OCI-LY7 (cell line): Measurements from ENCODE around the gene CNTN4. TPM values are rescaled to one million over a fixed set of nuclear protein-coding genes. Genes with fewer than 3 reads are reported as not detected.

Source experiments
- BruUV-seq: library from RNA; stranded (reverse); fragments of 400-500 nt; replicated peaks from 2 replicates; lab custom pipeline; 2021; lab: Mats Ljungman, UMichigan
- CTCF ChIA-PET: fragments of 300-600 bp; sonication (Branson Sonifier 250); formaldehyde crosslinking; loops from one replicate; lab custom pipeline; 2022; ENCODE audit warnings: antibody characterized with exemption; ENCODE audit not compliant: unreplicated experiment; lab: Charles Lee
- POLR2A ChIA-PET: fragments of 300-600 bp; sonication (Branson Sonifier 250); formaldehyde crosslinking; loops from one replicate; lab custom pipeline; 2022; ENCODE audit warnings: antibody characterized with exemption; lab: Charles Lee
- DNase-seq: peaks from one replicate; pipeline ENCODE4 v3.0.0-alpha.2; 2015; ENCODE audit warnings: low spot score
- H2AFZ ChIP-seq: fragments of 200-600 bp; sonication (generic), shearing (Covaris generic); 2 replicates; pipeline ENCODE4 v1.6.1; 2014; ENCODE audit warnings: mild to moderate bottlenecking, antibody characterized with exemption, low read length, moderate library complexity
- H3K27ac ChIP-seq: fragments of 200-600 bp; sonication (generic); 2 replicates; pipeline ENCODE4 v1.5.1; 2014; ENCODE audit warnings: mixed run types, low read depth, mild to moderate bottlenecking, moderate library complexity, low read length, inconsistent platforms; ENCODE audit not compliant: poor library complexity, severe bottlenecking
- H3K36me3 ChIP-seq: fragments of 200-600 bp; sonication (generic); 2 replicates; pipeline ENCODE4 v1.6.1; 2014; ENCODE audit warnings: mild to moderate bottlenecking, antibody characterized with exemption, low read length, moderate library complexity, mixed read lengths; ENCODE audit not compliant: insufficient read depth
- H3K4me1 ChIP-seq: fragments of 200-600 bp; sonication (generic); 2 replicates; pipeline ENCODE4 v1.5.1; 2014; ENCODE audit warnings: mild to moderate bottlenecking, low read length; ENCODE audit not compliant: insufficient read depth, poor library complexity, severe bottlenecking
- H3K4me2 ChIP-seq: fragments of 200-600 bp; sonication (generic); 2 replicates; pipeline ENCODE4 v1.6.1; 2014; ENCODE audit warnings: mild to moderate bottlenecking, low read length
- H3K4me3 ChIP-seq: fragments of 200-600 bp; sonication (generic); 2 replicates; pipeline ENCODE4 v1.5.1; 2014; ENCODE audit warnings: mild to moderate bottlenecking, low read depth, low read length; ENCODE audit not compliant: poor library complexity, severe bottlenecking
- H3K79me2 ChIP-seq: fragments of 200-600 bp; sonication (generic); 2 replicates; pipeline ENCODE4 v1.6.1; 2016; ENCODE audit warnings: low read depth, mild to moderate bottlenecking, low read length, moderate library complexity, mixed read lengths; ENCODE audit not compliant: insufficient read depth
- H3K9me2 ChIP-seq: fragments of 200-600 bp; sonication (generic); 2 replicates; pipeline ENCODE4 v1.6.1; 2016; ENCODE audit warnings: mild to moderate bottlenecking, low read length, mixed read lengths; ENCODE audit not compliant: insufficient read depth
- H3K9me3 ChIP-seq: fragments of 200-600 bp; sonication (generic); 2 replicates; pipeline ENCODE4 v1.6.1; 2014; ENCODE audit warnings: mild to moderate bottlenecking, mixed run types, low read length, mixed read lengths
- H4K20me1 ChIP-seq: fragments of 200-600 bp; sonication (generic); 2 replicates; pipeline ENCODE4 v1.6.1; 2014; ENCODE audit warnings: mild to moderate bottlenecking, antibody characterized with exemption, low read length, moderate library complexity, mixed read lengths; ENCODE audit not compliant: insufficient read depth
- CTCF ChIP-seq: fragments of 200-600 bp; sonication (generic); conservative IDR thresholded peaks from 2 replicates; pipeline ENCODE4 v1.5.1; 2014; ENCODE audit warnings: mild to moderate bottlenecking, antibody characterized with exemption, low read length, moderate library complexity, mixed read lengths
- EZH2phosphoT487 ChIP-seq: fragments of 200-600 bp; sonication (generic); IDR thresholded peaks from 2 replicates; pipeline ENCODE4 v1.6.1; 2018; ENCODE audit warnings: low read depth, borderline replicate concordance, mild to moderate bottlenecking, mixed run types, antibody characterized with exemption, low read length, moderate library complexity, mixed read lengths
- intact Hi-C: fragments of 100-400 bp; cut with micrococcal nuclease; formaldehyde crosslinking; loops from one replicate; pipeline ENCODE4 v1.10.0; 2022; ENCODE audit not compliant: unreplicated experiment
- total RNA-seq, 2 experiments: library from RNA; depleted of rRNA in 1 of 2; stranded (reverse); fragments of >200 nt in 1 of 2; shearing (Covaris generic) in 1 of 2; gene quantifications; 2 replicates each; pipeline ENCODE4 v1.2.3, GENCODE V29; 2014 to 2022

Gene CNTN4
- total RNA-seq, 2 experiments from 2014 or later = not detected

- Histone ChIP-seq H3K4me3 (no peak overlapping the region), H3K4me2 (no peak overlapping the region), H3K27ac (no peak overlapping the region), H3K9me2 (no peaks in the 10 kb centered on the region), H3K4me1 (no peaks in the 10 kb centered on the region), H4K20me1 (no peaks in the 10 kb centered on the region), H3K9me3 (no peaks in the 10 kb centered on the region), H3K36me3 (no peaks in the 10 kb centered on the region), H2AFZ (no peak overlapping the region), H3K79me2 (no peaks in the 10 kb centered on the region)
- POLR2A ChIA-PET = no interaction called here
- CTCF ChIA-PET = no interaction called here
- intact Hi-C loops = no loop called here
- BruUV-seq = no TSS peak
- no peak for DNase-seq
- no peak for TF ChIP-seq EZH2phosphoT487
- TF ChIP-seq CTCF = no peak
These were observed 850.2 kb downstream of the CNTN4 start for GRCh38 chr3:2948882-2949281.

- ChIA-PET POLR2A (interaction anchor here (0.6 kb wide), 1 partner anchor 26 kb away, joined by 3 read pairs; no protein-coding TSS in a partner anchor), CTCF (no interaction called here)
- no peak overlapping the region for H3K4me2 ChIP-seq
- TF ChIP-seq CTCF = no peak
- no peak for TF ChIP-seq EZH2phosphoT487
- H3K36me3 ChIP-seq = no peaks in the 10 kb centered on the region
- H3K4me1 ChIP-seq = no peaks in the 10 kb centered on the region
- H4K20me1 ChIP-seq = no peaks in the 10 kb centered on the region
- DNase-seq = no peak
- no peaks in the 10 kb centered on the region for H3K9me3 ChIP-seq
- H3K4me3 ChIP-seq = no peak overlapping the region
- H3K27ac ChIP-seq = no peak overlapping the region
- no TSS peak for BruUV-seq
- no peak overlapping the region for H2AFZ ChIP-seq
- intact Hi-C loops = no loop called here
- H3K79me2 ChIP-seq = no peaks in the 10 kb centered on the region
- H3K9me2 ChIP-seq = no peaks in the 10 kb centered on the region
These were observed 851.5 kb downstream of the CNTN4 start for GRCh38 chr3:2950159-2950558.

GRCh38 chr3:2957115-2957514 lies 858.4 kb downstream of the CNTN4 start:
- Histone ChIP-seq H2AFZ (no peak overlapping the region), H3K4me2 (no peak overlapping the region), H3K9me2 (no peaks in the 10 kb centered on the region), H3K79me2 (no peaks in the 10 kb centered on the region), H3K9me3 (no peaks in the 10 kb centered on the region), H4K20me1 (no peaks in the 10 kb centered on the region), H3K27ac (no peak overlapping the region), H3K4me3 (no peak overlapping the region), H3K36me3 (no peaks in the 10 kb centered on the region), H3K4me1 (no peaks in the 10 kb centered on the region)
- TF ChIP-seq CTCF (no peak), EZH2phosphoT487 (no peak)
- intact Hi-C loops = no loop called here
- POLR2A ChIA-PET = no interaction called here
- CTCF ChIA-PET = no interaction called here
- DNase-seq = no peak
- no TSS peak for BruUV-seq
